ENCODE data around the gene CDC42SE2.

DNA sequence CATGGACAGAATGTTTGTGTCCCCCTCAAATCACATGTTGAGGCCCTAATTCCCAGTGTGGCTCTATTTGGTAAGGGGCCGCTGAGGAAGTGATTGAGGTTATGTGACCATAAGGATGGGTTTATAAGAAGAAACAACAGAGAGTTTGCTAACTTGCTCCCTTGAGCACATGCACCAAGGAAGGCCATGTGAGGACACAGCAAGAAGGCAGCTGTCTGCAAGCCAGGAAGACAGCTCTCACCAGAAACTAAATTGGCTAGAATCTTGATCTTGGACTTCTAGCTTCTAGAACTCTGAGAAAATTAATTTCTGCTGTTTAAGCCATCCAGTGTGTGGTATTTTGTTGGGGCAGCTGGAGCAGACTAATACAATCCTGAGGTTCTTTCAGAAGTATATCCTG is 35.2 kb upstream of the CDC42SE2 start:
- TF ChIP-seq, protein P1, sequence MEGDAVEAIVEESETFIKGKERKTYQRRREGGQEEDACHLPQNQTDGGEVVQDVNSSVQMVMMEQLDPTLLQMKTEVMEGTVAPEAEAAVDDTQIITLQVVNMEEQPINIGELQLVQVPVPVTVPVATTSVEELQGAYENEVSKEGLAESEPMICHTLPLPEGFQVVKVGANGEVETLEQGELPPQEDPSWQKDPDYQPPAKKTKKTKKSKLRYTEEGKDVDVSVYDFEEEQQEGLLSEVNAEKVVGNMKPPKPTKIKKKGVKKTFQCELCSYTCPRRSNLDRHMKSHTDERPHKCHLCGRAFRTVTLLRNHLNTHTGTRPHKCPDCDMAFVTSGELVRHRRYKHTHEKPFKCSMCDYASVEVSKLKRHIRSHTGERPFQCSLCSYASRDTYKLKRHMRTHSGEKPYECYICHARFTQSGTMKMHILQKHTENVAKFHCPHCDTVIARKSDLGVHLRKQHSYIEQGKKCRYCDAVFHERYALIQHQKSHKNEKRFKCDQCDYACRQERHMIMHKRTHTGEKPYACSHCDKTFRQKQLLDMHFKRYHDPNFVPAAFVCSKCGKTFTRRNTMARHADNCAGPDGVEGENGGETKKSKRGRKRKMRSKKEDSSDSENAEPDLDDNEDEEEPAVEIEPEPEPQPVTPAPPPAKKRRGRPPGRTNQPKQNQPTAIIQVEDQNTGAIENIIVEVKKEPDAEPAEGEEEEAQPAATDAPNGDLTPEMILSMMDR (IDR thresholded peaks at IDR 0.05), result no peak
- no peak for TF ChIP-seq POLR2A (IDR thresholded peaks at IDR 0.05)

Data from adrenal gland (tissue), 5 donors.